ENCODE results near the gene AHCY.
"Not testable (repeated sequence)": the region's sequence is repeated elsewhere in the genome, so short reads cannot be mapped to it uniquely, and the experiment has no call there.

The AHCY gene

GRCh38 chr20:34296468-34296867 is 6.7 kb downstream of the AHCY start:
- H3K36me3 ChIP-seq (ENCODE audit: control insufficient read depth, insufficient read depth, low read length) = peaks cover 34% of the 10 kb centered on the region
- 0 out of 2 replicates have a peak, but pooled peaks cover 1% of the 10 kb centered on the region for H3K4me1 ChIP-seq (ENCODE audit: control insufficient read depth, insufficient read depth, low read length)
- no peak overlapping the region for H3K27ac ChIP-seq (ENCODE audit: low read length)
- no CpG with 5 or more reads among the region's 3 CpGs for WGBS (ENCODE audit: insufficient coverage, insufficient read length)
- H3K27me3 ChIP-seq (ENCODE audit: control insufficient read depth, insufficient read depth, low read length) = no peaks in the 10 kb centered on the region
- H3K9me3 ChIP-seq (ENCODE audit: control insufficient read depth, insufficient read depth, low read length) = no peaks in the 10 kb centered on the region
- no peak for DNase-seq (ENCODE audit: low read depth, low spot score)
- H3K4me3 ChIP-seq (ENCODE audit: low read length) = no peak overlapping the region

- no peak overlapping the region for H3K27ac ChIP-seq (ENCODE audit: low read length)
- no peaks in the 10 kb centered on the region for H3K27me3 ChIP-seq (ENCODE audit: control insufficient read depth, insufficient read depth, low read length)
- H3K36me3 ChIP-seq (ENCODE audit: control insufficient read depth, insufficient read depth, low read length) = peaks cover 46% of the 10 kb centered on the region
- H3K4me1 ChIP-seq (ENCODE audit: control insufficient read depth, insufficient read depth, low read length) = 0 out of 2 replicates have a peak, but pooled peaks cover 1% of the 10 kb centered on the region
- no peak overlapping the region for H3K4me3 ChIP-seq (ENCODE audit: low read length)
- WGBS (ENCODE audit: insufficient coverage, insufficient read length) = no CpG with 5 or more reads among the region's 24 CpGs
- H3K9me3 ChIP-seq (ENCODE audit: control insufficient read depth, insufficient read depth, low read length) = no peaks in the 10 kb centered on the region
- DNase-seq (ENCODE audit: low read depth, low spot score) = no peak
These were observed 7.9 kb downstream of the AHCY start for GRCh38 chr20:34295284-34295683.

GRCh38 chr20:34294563-34294962 is 8.6 kb downstream of the AHCY start:
- Histone ChIP-seq H3K4me3 (ENCODE audit: low read length) (no peak overlapping the region), H3K27me3 (ENCODE audit: control insufficient read depth, insufficient read depth, low read length) (no peaks in the 10 kb centered on the region), H3K9me3 (ENCODE audit: control insufficient read depth, insufficient read depth, low read length) (no peaks in the 10 kb centered on the region), H3K4me1 (ENCODE audit: control insufficient read depth, insufficient read depth, low read length) (0 out of 2 replicates have a peak, but pooled peaks cover 1% of the 10 kb centered on the region), H3K36me3 (ENCODE audit: control insufficient read depth, insufficient read depth, low read length) (peaks cover 52% of the 10 kb centered on the region), H3K27ac (ENCODE audit: low read length) (no peak overlapping the region)
- no peak for DNase-seq (ENCODE audit: low read depth, low spot score)
- no CpG with 5 or more reads among the region's 7 CpGs for WGBS (ENCODE audit: insufficient coverage, insufficient read length)

- Histone ChIP-seq H3K9me3 (ENCODE audit: control insufficient read depth, insufficient read depth, low read length) (no peaks in the 10 kb centered on the region), H3K4me1 (ENCODE audit: control insufficient read depth, insufficient read depth, low read length) (no peaks in the 10 kb centered on the region), H3K4me3 (ENCODE audit: low read length) (no peak overlapping the region), H3K27me3 (ENCODE audit: control insufficient read depth, insufficient read depth, low read length) (no peaks in the 10 kb centered on the region), H3K36me3 (ENCODE audit: control insufficient read depth, insufficient read depth, low read length) (peaks cover 52% of the 10 kb centered on the region), H3K27ac (ENCODE audit: low read length) (no peak overlapping the region)
- no CpG with 5 or more reads among the region's 7 CpGs for WGBS (ENCODE audit: insufficient coverage, insufficient read length)
- DNase-seq (ENCODE audit: low read depth, low spot score) = no peak
These were observed 9.6 kb downstream of the AHCY start for GRCh38 chr20:34293589-34293988.

- Histone ChIP-seq H3K9me3 (ENCODE audit: control insufficient read depth, insufficient read depth, low read length) (no peaks in the 10 kb centered on the region), H3K4me3 (ENCODE audit: low read length) (no peak overlapping the region), H3K27ac (ENCODE audit: low read length) (no peak overlapping the region), H3K27me3 (ENCODE audit: control insufficient read depth, insufficient read depth, low read length) (no peaks in the 10 kb centered on the region), H3K36me3 (ENCODE audit: control insufficient read depth, insufficient read depth, low read length) (peaks cover 53% of the 10 kb centered on the region), H3K4me1 (ENCODE audit: control insufficient read depth, insufficient read depth, low read length) (no peaks in the 10 kb centered on the region)
- no CpG with 5 or more reads among the region's 5 CpGs for WGBS (ENCODE audit: insufficient coverage, insufficient read length)
- DNase-seq (ENCODE audit: low read depth, low spot score) = no peak
These were observed 10.0 kb downstream of the AHCY start for GRCh38 chr20:34293119-34293518.

- no peaks in the 10 kb centered on the region for H3K9me3 ChIP-seq (ENCODE audit: control insufficient read depth, insufficient read depth, low read length)
- H3K27ac ChIP-seq (ENCODE audit: low read length) = no peak overlapping the region
- no peak overlapping the region for H3K4me3 ChIP-seq (ENCODE audit: low read length)
- H3K4me1 ChIP-seq (ENCODE audit: control insufficient read depth, insufficient read depth, low read length) = no peaks in the 10 kb centered on the region
- peaks cover 57% of the 10 kb centered on the region for H3K36me3 ChIP-seq (ENCODE audit: control insufficient read depth, insufficient read depth, low read length)
- whole genome bisulfite sequencing (ENCODE audit: insufficient coverage, insufficient read length) = no CpG with 5 or more reads among the region's 3 CpGs
- no peak for DNase-seq (ENCODE audit: low read depth, low spot score)
- H3K27me3 ChIP-seq (ENCODE audit: control insufficient read depth, insufficient read depth, low read length) = no peaks in the 10 kb centered on the region
These were observed 10.7 kb downstream of the AHCY start for GRCh38 chr20:34292496-34292895.

GRCh38 chr20:34290471-34290870 is 12.7 kb downstream of the AHCY start:
- Histone ChIP-seq H3K4me1 (ENCODE audit: control insufficient read depth, insufficient read depth, low read length) (no peaks in the 10 kb centered on the region), H3K36me3 (ENCODE audit: control insufficient read depth, insufficient read depth, low read length) (peaks cover 62% of the 10 kb centered on the region), H3K4me3 (ENCODE audit: low read length) (no peak overlapping the region), H3K27me3 (ENCODE audit: control insufficient read depth, insufficient read depth, low read length) (no peaks in the 10 kb centered on the region), H3K27ac (ENCODE audit: low read length) (no peak overlapping the region), H3K9me3 (ENCODE audit: control insufficient read depth, insufficient read depth, low read length) (no peaks in the 10 kb centered on the region)
- no peak for DNase-seq (ENCODE audit: low read depth, low spot score)
- WGBS (ENCODE audit: insufficient coverage, insufficient read length) = no CpG with 5 or more reads among the region's 11 CpGs

- H3K9me3 ChIP-seq (ENCODE audit: control insufficient read depth, insufficient read depth, low read length); H3K4me3 ChIP-seq (ENCODE audit: low read length); H3K27ac ChIP-seq (ENCODE audit: low read length); DNase-seq (ENCODE audit: low read depth, low spot score); H3K4me1 ChIP-seq (ENCODE audit: control insufficient read depth, insufficient read depth, low read length); H3K27me3 ChIP-seq (ENCODE audit: control insufficient read depth, insufficient read depth, low read length): not testable (repeated sequence)
- WGBS (ENCODE audit: insufficient coverage, insufficient read length) = no CpG with 5 or more reads among the region's 5 CpGs
- peaks cover 59% of the 10 kb centered on the region for H3K36me3 ChIP-seq (ENCODE audit: control insufficient read depth, insufficient read depth, low read length)
These were observed 15.7 kb downstream of the AHCY start for GRCh38 chr20:34287500-34287899.

GRCh38 chr20:34285450-34285849 is 17.7 kb downstream of the AHCY start:
- no peak overlapping the region for H3K4me3 ChIP-seq (ENCODE audit: low read length)
- peaks cover 51% of the 10 kb centered on the region for H3K36me3 ChIP-seq (ENCODE audit: control insufficient read depth, insufficient read depth, low read length)
- no peak for DNase-seq (ENCODE audit: low read depth, low spot score)
- WGBS (ENCODE audit: insufficient coverage, insufficient read length) = no CpG with 5 or more reads among the region's 16 CpGs
- H3K27me3 ChIP-seq (ENCODE audit: control insufficient read depth, insufficient read depth, low read length) = no peaks in the 10 kb centered on the region
- H3K9me3 ChIP-seq (ENCODE audit: control insufficient read depth, insufficient read depth, low read length) = no peaks in the 10 kb centered on the region
- H3K4me1 ChIP-seq (ENCODE audit: control insufficient read depth, insufficient read depth, low read length) = no peaks in the 10 kb centered on the region
- H3K27ac ChIP-seq (ENCODE audit: low read length) = no peak overlapping the region

GRCh38 chr20:34283844-34284243 is 19.3 kb downstream of the AHCY start:
- no peak for DNase-seq (ENCODE audit: low read depth, low spot score)
- Histone ChIP-seq H3K36me3 (ENCODE audit: control insufficient read depth, insufficient read depth, low read length) (peaks cover 50% of the 10 kb centered on the region), H3K4me3 (ENCODE audit: low read length) (no peak overlapping the region), H3K27ac (ENCODE audit: low read length) (no peak overlapping the region), H3K9me3 (ENCODE audit: control insufficient read depth, insufficient read depth, low read length) (no peaks in the 10 kb centered on the region), H3K27me3 (ENCODE audit: control insufficient read depth, insufficient read depth, low read length) (no peaks in the 10 kb centered on the region), H3K4me1 (ENCODE audit: control insufficient read depth, insufficient read depth, low read length) (no peaks in the 10 kb centered on the region)
- WGBS (ENCODE audit: insufficient coverage, insufficient read length) = no CpG with 5 or more reads among the region's 1 CpG

- DNase-seq (ENCODE audit: low read depth, low spot score) = no peak
- H3K4me1 ChIP-seq (ENCODE audit: control insufficient read depth, insufficient read depth, low read length) = no peaks in the 10 kb centered on the region
- H3K4me3 ChIP-seq (ENCODE audit: low read length) = no peak overlapping the region
- H3K9me3 ChIP-seq (ENCODE audit: control insufficient read depth, insufficient read depth, low read length) = no peaks in the 10 kb centered on the region; the same call in 1 of the 2 replicates
- H3K36me3 ChIP-seq (ENCODE audit: control insufficient read depth, insufficient read depth, low read length) = peaks cover 54% of the 10 kb centered on the region
- H3K27me3 ChIP-seq (ENCODE audit: control insufficient read depth, insufficient read depth, low read length) = no peaks in the 10 kb centered on the region
- no CpG with 5 or more reads among the region's 4 CpGs for WGBS (ENCODE audit: insufficient coverage, insufficient read length)
- H3K27ac ChIP-seq (ENCODE audit: low read length) = no peak overlapping the region
These were observed 21.1 kb downstream of the AHCY start for GRCh38 chr20:34282041-34282440.
